Vagina (tissue), 2 donors: ENCODE measurements around the gene NAA80.
"Not testable (repeated sequence)": the region's sequence is repeated elsewhere in the genome, so short reads cannot be mapped to it uniquely, and the experiment has no call there.

Experiments
- CTCF ChIP-seq, 3 experiments: fragments of 450-650 bp in 2 of 3; fragments of 200-600 bp in 1 of 3; sonication (generic) in 1 of 3; IDR thresholded peaks; one replicate each; pipeline ENCODE4 v1.5.1; 2017 to 2019; ENCODE audit warnings: antibody characterized with exemption in 3 of 3, mild to moderate bottlenecking in 2 of 3, moderate library complexity in 2 of 3
- POLR2A ChIP-seq, 2 donors: fragments of 450-650 bp; IDR thresholded peaks; one replicate each; pipeline ENCODE4 v1.6.1; 2017; ENCODE audit warnings: antibody characterized with exemption in 2 of 2, mild to moderate bottlenecking in 2 of 2, moderate library complexity in 2 of 2
- POLR2AphosphoS5 ChIP-seq, 2 donors: sonication (generic); formaldehyde crosslinking; IDR thresholded peaks; one replicate each; pipeline ENCODE4 v1.9.0; 2017; ENCODE audit warnings: antibody characterized with exemption in 2 of 2, mild to moderate bottlenecking in 2 of 2, low read depth in 1 of 2; ENCODE audit not compliant: insufficient read depth in 1 of 2

DNA sequence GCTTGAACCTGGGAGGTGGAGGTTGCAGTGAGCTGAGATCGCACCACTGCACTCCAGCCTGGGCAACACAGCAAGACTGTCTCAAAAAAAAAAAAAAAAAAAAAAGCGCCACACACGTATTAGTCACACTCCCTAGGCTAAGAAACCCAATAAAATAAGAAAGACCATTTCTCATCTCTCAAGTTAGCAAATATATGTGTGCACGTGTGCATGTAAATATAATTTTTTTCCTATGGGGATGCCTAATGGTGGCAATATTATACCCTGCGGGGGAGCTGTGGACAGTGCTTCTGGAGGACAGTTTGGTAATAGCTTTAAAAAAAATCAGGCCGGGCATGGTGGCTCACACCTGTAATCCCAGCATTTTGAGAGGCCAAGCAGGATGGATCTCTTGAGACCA is 15.1 kb downstream of the NAA80 start:
- not testable (repeated sequence) for TF ChIP-seq CTCF (IDR thresholded peaks at IDR 0.05); POLR2AphosphoS5 (IDR thresholded peaks at IDR 0.05; ENCODE audit: insufficient read depth in 1 of 2, low read depth in 1 of 2); POLR2A (IDR thresholded peaks at IDR 0.05)
